DOHH2 (cell line): Measurements from ENCODE around the gene C16orf92.

Experiments used
- H3F3A ChIP-seq: fragments of 200-600 bp; sonication (generic), shearing (Covaris generic); 2 replicates; pipeline ENCODE4 v1.6.0; 2016; ENCODE audit warnings: antibody characterized with exemption, mild to moderate bottlenecking; ENCODE audit not compliant: control insufficient read depth, insufficient read depth
- H3K27ac ChIP-seq: fragments of 200-600 bp; sonication (generic); 2 replicates; pipeline ENCODE4 v1.5.1; 2014; ENCODE audit warnings: low read depth, mild to moderate bottlenecking, low read length, moderate library complexity
- H3K27me3 ChIP-seq: fragments of 200-600 bp; sonication (generic); 2 replicates; pipeline ENCODE4 v1.6.1; 2014; ENCODE audit warnings: mild to moderate bottlenecking, low read length, mixed read lengths; ENCODE audit not compliant: control insufficient read depth
- H3K36me3 ChIP-seq: fragments of 200-600 bp; sonication (generic); 2 replicates; pipeline ENCODE4 v1.6.1; 2014; ENCODE audit warnings: mild to moderate bottlenecking, low read length, moderate library complexity, mixed read lengths; ENCODE audit not compliant: control insufficient read depth
- H3K4me1 ChIP-seq: fragments of 200-600 bp; sonication (generic); 2 replicates; pipeline ENCODE4 v1.6.1; 2014; ENCODE audit warnings: mild to moderate bottlenecking, low read length, mixed read lengths; ENCODE audit not compliant: control insufficient read depth
- H3K4me2 ChIP-seq: fragments of 200-600 bp; sonication (generic); 2 replicates; pipeline ENCODE4 v1.6.0; 2014; ENCODE audit warnings: mild to moderate bottlenecking, low read length, moderate library complexity
- H3K4me3 ChIP-seq: fragments of 200-600 bp; sonication (generic); 2 replicates; pipeline ENCODE4 v1.5.1; 2014; ENCODE audit warnings: mild to moderate bottlenecking, low read length, mixed read lengths
- H3K79me2 ChIP-seq: fragments of 200-600 bp; sonication (generic); 2 replicates; pipeline ENCODE4 v1.6.1; 2014; ENCODE audit warnings: mild to moderate bottlenecking, low read length, mixed read lengths; ENCODE audit not compliant: control insufficient read depth
- H3K9me2 ChIP-seq: fragments of 200-600 bp; sonication (generic); replicated peaks from 2 replicates; pipeline ENCODE4 v1.6.1; 2014; ENCODE audit warnings: mild to moderate bottlenecking, low read length, mixed read lengths; ENCODE audit not compliant: control insufficient read depth
- H3K9me3 ChIP-seq: fragments of 200-600 bp; sonication (generic); 2 replicates; pipeline ENCODE4 v1.6.1; 2014; ENCODE audit warnings: antibody characterized with exemption, low read length, mixed read lengths; ENCODE audit not compliant: control insufficient read depth, insufficient read depth
- H4K20me1 ChIP-seq: fragments of 200-600 bp; sonication (generic); 2 replicates; pipeline ENCODE4 v1.6.0; 2014; ENCODE audit warnings: low read depth, mild to moderate bottlenecking, antibody characterized with exemption, low read length, moderate library complexity; ENCODE audit not compliant: control insufficient read depth, insufficient read depth
- EZH2phosphoT487 ChIP-seq: fragments of 200-600 bp; sonication (generic); IDR thresholded peaks from 2 replicates; pipeline ENCODE4 v1.6.1; 2017; ENCODE audit warnings: borderline replicate concordance, mild to moderate bottlenecking, antibody characterized with exemption, low read length, moderate library complexity, mixed read lengths
- TF ChIP-seq, protein P1 (sequence below): fragments of 200-600 bp; sonication (generic); IDR thresholded peaks from one replicate; pipeline ENCODE4 v1.5.1; 2014; ENCODE audit warnings: antibody characterized with exemption, mild to moderate bottlenecking, low read depth, low read length; ENCODE audit not compliant: poor library complexity, severe bottlenecking

Gene C16orf92

DNA sequence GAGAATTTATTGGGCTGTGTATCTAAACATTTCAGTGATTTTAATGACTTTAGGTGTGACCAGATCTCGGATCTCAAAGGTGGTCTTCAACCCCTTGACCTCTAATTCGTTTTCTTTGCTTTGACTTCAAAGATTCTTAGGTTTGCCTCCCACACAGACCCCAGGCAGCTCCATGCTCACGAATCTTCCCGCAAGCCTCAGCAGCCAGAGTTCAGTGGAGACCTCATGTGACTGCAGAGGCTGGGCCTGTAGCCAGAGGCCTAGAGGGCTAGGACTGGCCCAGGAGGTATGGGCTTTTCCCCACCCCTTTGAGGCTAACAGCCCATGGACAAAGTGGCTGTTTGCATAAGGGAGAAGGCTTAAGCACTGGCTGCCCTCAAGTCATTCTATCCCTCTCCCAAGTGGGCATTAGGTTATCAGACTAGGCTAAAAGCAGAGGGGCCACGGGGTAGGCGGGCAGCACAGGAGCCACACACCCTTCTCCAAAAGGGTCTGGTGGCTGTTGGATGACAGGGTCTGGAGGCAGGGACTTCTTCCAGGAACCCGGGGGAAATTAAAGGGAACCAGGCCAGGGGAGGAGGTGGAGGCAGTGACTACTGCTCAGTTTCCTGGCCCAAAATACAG lies 30.5 kb upstream of the C16orf92 start:
- H3K4me2 ChIP-seq = no peak overlapping the region
- H3K27ac ChIP-seq = no peak overlapping the region
- H3K9me3 ChIP-seq = no peaks in the 10 kb centered on the region
- no peak overlapping the region for H3K4me3 ChIP-seq
- H3K4me1 ChIP-seq = peaks cover 33% of the 10 kb centered on the region
- H3K27me3 ChIP-seq = no peaks in the 10 kb centered on the region
- H3F3A ChIP-seq = peaks cover 14% of the 10 kb centered on the region
- no peaks in the 10 kb centered on the region for H4K20me1 ChIP-seq
- peaks cover 88% of the 10 kb centered on the region for H3K36me3 ChIP-seq
- no peaks in the 10 kb centered on the region for H3K9me2 ChIP-seq
- TF ChIP-seq EZH2phosphoT487 = no peak
- TF ChIP-seq, protein P1, sequence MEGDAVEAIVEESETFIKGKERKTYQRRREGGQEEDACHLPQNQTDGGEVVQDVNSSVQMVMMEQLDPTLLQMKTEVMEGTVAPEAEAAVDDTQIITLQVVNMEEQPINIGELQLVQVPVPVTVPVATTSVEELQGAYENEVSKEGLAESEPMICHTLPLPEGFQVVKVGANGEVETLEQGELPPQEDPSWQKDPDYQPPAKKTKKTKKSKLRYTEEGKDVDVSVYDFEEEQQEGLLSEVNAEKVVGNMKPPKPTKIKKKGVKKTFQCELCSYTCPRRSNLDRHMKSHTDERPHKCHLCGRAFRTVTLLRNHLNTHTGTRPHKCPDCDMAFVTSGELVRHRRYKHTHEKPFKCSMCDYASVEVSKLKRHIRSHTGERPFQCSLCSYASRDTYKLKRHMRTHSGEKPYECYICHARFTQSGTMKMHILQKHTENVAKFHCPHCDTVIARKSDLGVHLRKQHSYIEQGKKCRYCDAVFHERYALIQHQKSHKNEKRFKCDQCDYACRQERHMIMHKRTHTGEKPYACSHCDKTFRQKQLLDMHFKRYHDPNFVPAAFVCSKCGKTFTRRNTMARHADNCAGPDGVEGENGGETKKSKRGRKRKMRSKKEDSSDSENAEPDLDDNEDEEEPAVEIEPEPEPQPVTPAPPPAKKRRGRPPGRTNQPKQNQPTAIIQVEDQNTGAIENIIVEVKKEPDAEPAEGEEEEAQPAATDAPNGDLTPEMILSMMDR = no peak
- H3K79me2 ChIP-seq = peaks cover 30% of the 10 kb centered on the region

GRCh38 chr16:29993191-29993902 lies 29.7 kb upstream of the C16orf92 start:
- no peaks in the 10 kb centered on the region for H3K9me3 ChIP-seq
- peak overlapping the region; percentile 100 for H3K4me2 ChIP-seq
- TF ChIP-seq, protein P1 = no peak
- TF ChIP-seq EZH2phosphoT487 = no peak
- H3K4me3 ChIP-seq = 0 out of 2 replicates have a peak overlapping the region, but pooled peaks have one; percentile 89
- H3K27ac ChIP-seq = no peak overlapping the region
- H4K20me1 ChIP-seq = no peaks in the 10 kb centered on the region
- H3K79me2 ChIP-seq = peaks cover 36% of the 10 kb centered on the region
- peaks cover 36% of the 10 kb centered on the region for H3K4me1 ChIP-seq
- H3K9me2 ChIP-seq = no peaks in the 10 kb centered on the region
- H3K36me3 ChIP-seq = peaks cover 89% of the 10 kb centered on the region
- no peaks in the 10 kb centered on the region for H3K27me3 ChIP-seq
- peaks cover 14% of the 10 kb centered on the region for H3F3A ChIP-seq

GRCh38 chr16:29993903-29994599 lies 28.9 kb upstream of the C16orf92 start:
- H3K27ac ChIP-seq = peak overlapping the region; percentile 97
- no peaks in the 10 kb centered on the region for H3K27me3 ChIP-seq
- no peaks in the 10 kb centered on the region for H3K9me2 ChIP-seq
- H3K36me3 ChIP-seq = peaks cover 87% of the 10 kb centered on the region
- peak overlapping the region; percentile 100 for H3K4me2 ChIP-seq
- H3K4me3 ChIP-seq = peak overlapping the region; percentile 89
- no peak for TF ChIP-seq EZH2phosphoT487
- TF ChIP-seq, protein P1 = no peak
- no peaks in the 10 kb centered on the region for H4K20me1 ChIP-seq
- no peaks in the 10 kb centered on the region for H3K9me3 ChIP-seq
- H3K4me1 ChIP-seq = peaks cover 36% of the 10 kb centered on the region
- H3F3A ChIP-seq = peaks cover 14% of the 10 kb centered on the region
- peaks cover 38% of the 10 kb centered on the region for H3K79me2 ChIP-seq
